PC-9 (cell line): ENCODE measurements around the gene FAM120B. TPM values are rescaled to one million over a fixed set of nuclear protein-coding genes. Genes with fewer than 3 reads are reported as not detected.
"Not testable (repeated sequence)": the region's sequence is repeated elsewhere in the genome, so short reads cannot be mapped to it uniquely, and the experiment has no call there.

Source experiments
- BruUV-seq: library from RNA; stranded (reverse); fragments of 400-500 nt; replicated peaks from 2 replicates; lab custom pipeline; 2021; lab: Mats Ljungman, UMichigan
- CTCF ChIA-PET: fragments of 300-600 bp; sonication (Branson Sonifier 250); formaldehyde crosslinking; loops from one replicate; lab custom pipeline; 2022; ENCODE audit warnings: antibody characterized with exemption; lab: Charles Lee
- POLR2A ChIA-PET: fragments of 300-600 bp; sonication (Branson Sonifier 250); formaldehyde crosslinking; loops from one replicate; lab custom pipeline; 2022; ENCODE audit warnings: antibody characterized with exemption; ENCODE audit not compliant: unreplicated experiment; lab: Charles Lee
- DNase-seq, 2 experiments: peaks; one replicate each; pipeline versions ENCODE4 v3.0.0 to v3.0.0-alpha.2; 2015 to 2022; ENCODE audit warnings: mixed read lengths in 1 of 2
- H2AFZ ChIP-seq: fragments of 200-600 bp; sonication (generic); 2 replicates; pipeline ENCODE4 v1.8.1; 2017; ENCODE audit warnings: antibody characterized with exemption
- H3F3A ChIP-seq: fragments of 200-600 bp; sonication (generic); 2 replicates; pipeline ENCODE4 v1.8.1; 2017; ENCODE audit warnings: antibody characterized with exemption, mild to moderate bottlenecking, low read depth; ENCODE audit not compliant: insufficient read depth
- H3K27ac ChIP-seq: fragments of 200-600 bp; sonication (generic); 2 replicates; pipeline ENCODE4 v1.6.1; 2016; ENCODE audit warnings: mixed run types
- H3K27me3 ChIP-seq: fragments of 200-600 bp; sonication (generic); 2 replicates; pipeline ENCODE4 v1.6.1; 2016; ENCODE audit warnings: low read depth, mixed run types; ENCODE audit not compliant: insufficient read depth
- H3K36me3 ChIP-seq: fragments of 200-600 bp; sonication (generic); 2 replicates; pipeline ENCODE4 v1.6.1; 2016; ENCODE audit warnings: low read depth, mixed run types
- H3K4me1 ChIP-seq: fragments of 200-600 bp; sonication (generic); replicated peaks from 2 replicates; pipeline ENCODE4 v1.6.1; 2016; ENCODE audit warnings: mixed run types; ENCODE audit not compliant: insufficient read depth
- H3K4me2 ChIP-seq: fragments of 200-600 bp; sonication (generic); 2 replicates; pipeline ENCODE4 v1.6.1; 2017; ENCODE audit warnings: mixed run types
- H3K4me3 ChIP-seq: fragments of 200-600 bp; sonication (generic); 2 replicates; pipeline ENCODE4 v1.6.1; 2016; ENCODE audit warnings: mixed run types
- H3K79me2 ChIP-seq: fragments of 200-600 bp; sonication (generic); 2 replicates; pipeline ENCODE4 v1.6.1; 2017; ENCODE audit warnings: low read depth, mixed run types
- H3K9me2 ChIP-seq: fragments of 200-600 bp; sonication (generic); 2 replicates; pipeline ENCODE4 v1.8.1; 2017; ENCODE audit warnings: mild to moderate bottlenecking; ENCODE audit not compliant: insufficient read depth
- H3K9me3 ChIP-seq: fragments of 200-600 bp; sonication (generic); 2 replicates; pipeline ENCODE4 v1.8.1; 2016; ENCODE audit warnings: low read depth; ENCODE audit not compliant: insufficient read depth
- H4K20me1 ChIP-seq: fragments of 200-600 bp; sonication (generic); 2 replicates; pipeline ENCODE4 v1.8.1; 2017; ENCODE audit not compliant: insufficient read depth
- CTCF ChIP-seq: fragments of 200-600 bp; sonication (generic); conservative IDR thresholded peaks from 2 replicates; pipeline ENCODE4 v1.6.1; 2017; ENCODE audit warnings: mixed run types, antibody characterized with exemption, mild to moderate bottlenecking, moderate library complexity
- EZH2 ChIP-seq: fragments of 200-600 bp; sonication (generic); IDR thresholded peaks from 2 replicates; pipeline ENCODE4 v1.8.0; 2017; ENCODE audit warnings: antibody characterized with exemption, low read depth
- intact Hi-C: fragments of 100-400 bp; cut with micrococcal nuclease; formaldehyde crosslinking; loops from one replicate; pipeline ENCODE4 v1.10.0; 2022; ENCODE audit not compliant: unreplicated experiment
- total RNA-seq: library from RNA; stranded (reverse); gene quantifications from 2 replicates; pipeline ENCODE4 v1.2.3, GENCODE V29; 2021

Gene FAM120B
- total RNA-seq, 1 experiment from 2014 or later, result 14.3 TPM

GRCh38 chr6:170264086-170264485 is 42.5 kb upstream of the FAM120B start:
- no TSS peak for BruUV-seq
- Histone ChIP-seq H3K9me3 (no peaks in the 10 kb centered on the region), H3K27ac (no peak overlapping the region), H3K4me3 (no peak overlapping the region), H3K4me2 (no peak overlapping the region), H3K27me3 (peaks cover 80% of the 10 kb centered on the region), H4K20me1 (no peaks in the 10 kb centered on the region), H2AFZ (no peak overlapping the region), H3K36me3 (no peaks in the 10 kb centered on the region), H3K4me1 (no peaks in the 10 kb centered on the region), H3K79me2 (no peaks in the 10 kb centered on the region), H3K9me2 (no peaks in the 10 kb centered on the region), H3F3A (no peaks in the 10 kb centered on the region)
- intact Hi-C loops, result no loop called here
- ChIA-PET CTCF (no interaction called here), POLR2A (no interaction called here)
- no peak for TF ChIP-seq EZH2
- DNase-seq, result no peak

DNA sequence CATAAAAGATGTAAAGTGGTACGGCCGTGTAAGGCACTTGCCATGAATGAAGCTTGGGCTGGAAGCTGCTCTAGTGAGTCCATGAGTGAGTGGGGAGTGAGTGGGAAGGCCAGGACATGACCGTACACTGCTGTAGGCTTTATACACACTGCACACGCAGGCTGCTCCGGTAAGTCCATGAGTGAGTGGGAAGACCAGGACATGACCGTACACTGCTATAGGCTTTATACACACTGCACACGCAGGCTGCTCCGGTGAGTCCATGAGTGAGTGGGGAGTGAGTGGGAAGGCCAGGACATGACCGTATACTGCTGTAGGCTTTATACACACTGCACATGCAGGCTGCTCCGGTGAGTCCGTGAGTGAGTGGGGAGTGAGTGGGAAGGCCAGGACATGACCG is 41.9 kb upstream of the FAM120B start:
- H3K27ac ChIP-seq, BruUV-seq, H3K9me2 ChIP-seq, H3K4me1 ChIP-seq, H3K36me3 ChIP-seq, H3K4me3 ChIP-seq, CTCF ChIA-PET, H3F3A ChIP-seq, H3K4me2 ChIP-seq, H4K20me1 ChIP-seq, H3K9me3 ChIP-seq, DNase-seq, POLR2A ChIA-PET, H2AFZ ChIP-seq, H3K79me2 ChIP-seq, intact Hi-C loops: not testable (repeated sequence)
- peaks cover 80% of the 10 kb centered on the region for H3K27me3 ChIP-seq

- no peak for DNase-seq
- no peaks in the 10 kb centered on the region for H3K36me3 ChIP-seq
- no peaks in the 10 kb centered on the region for H3K79me2 ChIP-seq
- POLR2A ChIA-PET, result interaction anchor here (0.5 kb wide), 2 partner anchors 113 to 268 kb away, joined by 4 to 11 read pairs; no protein-coding TSS in a partner anchor
- H3K4me1 ChIP-seq, result no peaks in the 10 kb centered on the region
- no peaks in the 10 kb centered on the region for H4K20me1 ChIP-seq
- intact Hi-C loops, result no loop called here
- peaks cover 76% of the 10 kb centered on the region for H3K27me3 ChIP-seq
- no peak overlapping the region for H3K4me3 ChIP-seq
- CTCF ChIA-PET, result no interaction called here
- TF ChIP-seq EZH2, result no peak
- no peak for TF ChIP-seq CTCF
- H3K27ac ChIP-seq, result no peak overlapping the region
- H3F3A ChIP-seq, result no peaks in the 10 kb centered on the region
- no TSS peak for BruUV-seq
- H3K4me2 ChIP-seq, result no peak overlapping the region
- no peaks in the 10 kb centered on the region for H3K9me3 ChIP-seq
- no peaks in the 10 kb centered on the region for H3K9me2 ChIP-seq
- H2AFZ ChIP-seq, result no peak overlapping the region
Measured at GRCh38 chr6:170265655-170266054, 40.9 kb upstream of the FAM120B start.

DNA sequence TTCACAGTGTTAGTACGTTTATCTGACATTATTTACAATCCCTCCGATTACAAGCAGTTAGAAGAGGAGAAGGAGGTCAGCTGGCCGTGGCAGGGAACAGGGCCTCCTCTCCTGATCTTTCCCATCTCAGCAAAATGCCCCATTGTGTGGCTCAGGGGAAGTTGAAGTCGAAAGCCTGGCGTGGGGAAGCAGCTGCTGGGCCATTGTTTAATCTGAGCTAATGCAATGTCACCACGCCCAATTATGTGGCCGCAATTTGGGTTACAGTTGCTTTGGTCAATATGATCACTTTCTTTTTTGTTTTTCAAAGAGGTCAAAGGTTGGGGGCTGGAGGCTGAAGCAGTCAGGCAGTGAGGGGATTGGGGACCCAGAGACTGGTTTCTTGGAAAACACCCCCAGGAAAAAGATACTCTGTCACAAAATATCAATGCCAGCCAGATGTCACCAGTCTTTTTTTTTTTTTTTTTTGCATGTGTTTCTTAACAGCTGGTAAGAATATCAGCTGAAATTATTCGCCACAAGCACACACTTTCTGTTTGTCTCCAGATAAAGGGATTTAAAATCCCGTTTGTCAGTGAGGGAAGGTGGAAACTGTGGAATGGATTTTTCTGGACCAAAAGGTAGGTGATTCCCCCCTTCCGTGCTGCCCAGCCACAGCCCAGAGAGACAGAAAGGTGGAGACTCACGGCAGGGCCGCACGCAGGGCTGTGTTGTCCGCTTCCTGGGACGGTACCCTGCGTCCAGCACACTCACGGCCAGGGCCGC is 40.3 kb upstream of the FAM120B start:
- Histone ChIP-seq H3K4me2 (no peak overlapping the region), H3F3A (no peaks in the 10 kb centered on the region)
- CTCF ChIA-PET, result no interaction called here

More for the DNA sequence above, 40.3 kb upstream of the FAM120B start:
- no peaks in the 10 kb centered on the region for H3K79me2 ChIP-seq
- peaks cover 75% of the 10 kb centered on the region for H3K27me3 ChIP-seq
- TF ChIP-seq CTCF, result no peak
- TF ChIP-seq EZH2, result no peak
- H3K9me3 ChIP-seq, result no peaks in the 10 kb centered on the region
- H3K36me3 ChIP-seq, result no peaks in the 10 kb centered on the region
- POLR2A ChIA-PET, result interaction anchor here (0.5 kb wide), 2 partner anchors 113 to 268 kb away, joined by 4 to 11 read pairs; no protein-coding TSS in a partner anchor
- no TSS peak for BruUV-seq
- no peaks in the 10 kb centered on the region for H3K4me1 ChIP-seq
- no peaks in the 10 kb centered on the region for H3K9me2 ChIP-seq
- H2AFZ ChIP-seq, result no peak overlapping the region
- no peak for DNase-seq
- intact Hi-C loops, result no loop called here
- no peaks in the 10 kb centered on the region for H4K20me1 ChIP-seq
- no peak overlapping the region for H3K4me3 ChIP-seq
- no peak overlapping the region for H3K27ac ChIP-seq
